PFSK-1 (cell line): ENCODE data around the gene BIRC7.

ENCODE experiments used
- FOXP2 ChIP-seq: optimal IDR thresholded peaks from 2 replicates; pipeline ENCODE3; 2011; ENCODE audit warnings: borderline replicate concordance, control low read depth, inconsistent platforms; ENCODE audit not compliant: insufficient read depth; ENCODE audit errors: extremely low read length, extremely low read depth
- POLR2AphosphoS5 ChIP-seq: IDR thresholded peaks from 2 replicates; pipeline ENCODE4 v1.6.1; 2012; ENCODE audit warnings: low read depth, mild to moderate bottlenecking, control low read depth, low read length, moderate library complexity
- SIN3A ChIP-seq: IDR thresholded peaks from 2 replicates; pipeline ENCODE4 v1.6.1; 2012; ENCODE audit warnings: mild to moderate bottlenecking, low read length, moderate library complexity, borderline replicate concordance; ENCODE audit not compliant: insufficient read depth
- TAF1 ChIP-seq: IDR thresholded peaks from 2 replicates; pipeline ENCODE4 v1.6.1; 2012; ENCODE audit warnings: low read length, control low read depth, borderline replicate concordance; ENCODE audit not compliant: insufficient read depth
- TF ChIP-seq, protein P1 (sequence below), 2 experiments: IDR thresholded peaks; 2 replicates each; pipeline versions ENCODE4 v1.6.1 to v1.8.0; 2011 to 2012; ENCODE audit warnings: low read depth in 2 of 2, low read length in 2 of 2, control low read depth in 1 of 2, inconsistent platforms in 1 of 2, mild to moderate bottlenecking in 1 of 2, moderate library complexity in 1 of 2; ENCODE audit not compliant: insufficient read depth in 1 of 2

The BIRC7 gene

GRCh38 chr20:63188159-63188442 is 47.6 kb upstream of the BIRC7 start:
- TF ChIP-seq, protein P1, sequence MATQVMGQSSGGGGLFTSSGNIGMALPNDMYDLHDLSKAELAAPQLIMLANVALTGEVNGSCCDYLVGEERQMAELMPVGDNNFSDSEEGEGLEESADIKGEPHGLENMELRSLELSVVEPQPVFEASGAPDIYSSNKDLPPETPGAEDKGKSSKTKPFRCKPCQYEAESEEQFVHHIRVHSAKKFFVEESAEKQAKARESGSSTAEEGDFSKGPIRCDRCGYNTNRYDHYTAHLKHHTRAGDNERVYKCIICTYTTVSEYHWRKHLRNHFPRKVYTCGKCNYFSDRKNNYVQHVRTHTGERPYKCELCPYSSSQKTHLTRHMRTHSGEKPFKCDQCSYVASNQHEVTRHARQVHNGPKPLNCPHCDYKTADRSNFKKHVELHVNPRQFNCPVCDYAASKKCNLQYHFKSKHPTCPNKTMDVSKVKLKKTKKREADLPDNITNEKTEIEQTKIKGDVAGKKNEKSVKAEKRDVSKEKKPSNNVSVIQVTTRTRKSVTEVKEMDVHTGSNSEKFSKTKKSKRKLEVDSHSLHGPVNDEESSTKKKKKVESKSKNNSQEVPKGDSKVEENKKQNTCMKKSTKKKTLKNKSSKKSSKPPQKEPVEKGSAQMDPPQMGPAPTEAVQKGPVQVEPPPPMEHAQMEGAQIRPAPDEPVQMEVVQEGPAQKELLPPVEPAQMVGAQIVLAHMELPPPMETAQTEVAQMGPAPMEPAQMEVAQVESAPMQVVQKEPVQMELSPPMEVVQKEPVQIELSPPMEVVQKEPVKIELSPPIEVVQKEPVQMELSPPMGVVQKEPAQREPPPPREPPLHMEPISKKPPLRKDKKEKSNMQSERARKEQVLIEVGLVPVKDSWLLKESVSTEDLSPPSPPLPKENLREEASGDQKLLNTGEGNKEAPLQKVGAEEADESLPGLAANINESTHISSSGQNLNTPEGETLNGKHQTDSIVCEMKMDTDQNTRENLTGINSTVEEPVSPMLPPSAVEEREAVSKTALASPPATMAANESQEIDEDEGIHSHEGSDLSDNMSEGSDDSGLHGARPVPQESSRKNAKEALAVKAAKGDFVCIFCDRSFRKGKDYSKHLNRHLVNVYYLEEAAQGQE (IDR thresholded peaks at IDR 0.05; ENCODE audit: insufficient read depth in 1 of 2, low read depth in 2 of 2, low read length in 2 of 2): no peak
- TF ChIP-seq SIN3A: no peak

DNA sequence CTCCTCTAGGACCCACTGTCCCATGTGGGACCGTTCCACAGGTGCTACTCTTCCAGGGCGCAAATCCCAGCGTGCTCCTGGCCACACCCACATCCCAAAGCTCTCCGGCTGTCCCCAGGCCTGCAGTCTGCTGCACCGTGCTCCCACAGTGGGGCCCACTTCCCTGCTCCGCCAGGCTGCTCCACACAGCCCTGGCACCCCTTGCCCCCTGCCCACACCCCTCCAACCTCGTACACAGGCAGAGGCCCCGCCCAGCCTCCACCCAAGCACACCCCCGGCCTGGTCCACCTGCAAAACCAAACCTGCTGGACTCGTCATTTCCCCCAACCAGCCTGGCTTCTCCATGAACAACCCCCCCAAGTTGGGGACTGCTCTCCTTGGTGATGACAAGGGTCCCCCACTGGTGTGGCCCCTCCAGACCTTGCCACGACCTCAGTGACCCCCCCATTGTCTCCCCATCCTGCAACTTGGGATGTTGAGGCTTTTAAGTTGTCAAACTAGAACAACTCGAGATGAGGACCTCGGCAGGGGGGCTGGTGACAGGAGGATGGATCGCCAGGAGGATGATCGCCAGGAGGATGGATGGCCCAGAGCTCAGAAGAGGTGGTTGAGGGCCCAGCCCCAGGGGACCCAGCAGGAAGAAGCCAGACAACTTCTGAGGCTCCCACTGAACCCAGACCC is 46.9 kb upstream of the BIRC7 start:
- no peak for TF ChIP-seq POLR2AphosphoS5
- TF ChIP-seq, protein P1 (IDR thresholded peaks at IDR 0.05; ENCODE audit: insufficient read depth in 1 of 2, low read depth in 2 of 2, low read length in 2 of 2): no peak

DNA sequence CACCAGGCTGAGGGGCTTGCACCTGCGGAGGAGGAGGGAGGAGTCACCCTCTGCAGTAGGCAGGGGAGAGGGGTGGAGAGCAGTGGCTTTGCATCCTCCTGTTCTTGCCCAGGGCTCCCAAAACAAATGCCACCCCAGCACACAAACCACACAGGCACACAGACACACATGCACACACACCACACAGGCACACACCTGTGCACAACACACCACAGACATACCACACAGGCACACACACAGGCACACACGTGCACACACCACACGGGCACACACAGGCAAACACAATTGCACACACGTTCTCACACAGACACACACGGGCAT is 46.4 kb upstream of the BIRC7 start:
- TF ChIP-seq TAF1 (no peak), POLR2AphosphoS5 (no peak), FOXP2 (no peak), SIN3A (no peak)
- TF ChIP-seq, protein P1 (IDR thresholded peaks at IDR 0.05; ENCODE audit: insufficient read depth in 1 of 2, low read depth in 2 of 2, low read length in 2 of 2): no peak

- TF ChIP-seq SIN3A (no peak), FOXP2 (no peak), POLR2AphosphoS5 (no peak), TAF1 (no peak)
- TF ChIP-seq, protein P1 (IDR thresholded peaks at IDR 0.05; ENCODE audit: insufficient read depth in 1 of 2, low read depth in 2 of 2, low read length in 2 of 2): no peak
Measured at GRCh38 chr20:63189846-63190559, 45.7 kb upstream of the BIRC7 start.

DNA sequence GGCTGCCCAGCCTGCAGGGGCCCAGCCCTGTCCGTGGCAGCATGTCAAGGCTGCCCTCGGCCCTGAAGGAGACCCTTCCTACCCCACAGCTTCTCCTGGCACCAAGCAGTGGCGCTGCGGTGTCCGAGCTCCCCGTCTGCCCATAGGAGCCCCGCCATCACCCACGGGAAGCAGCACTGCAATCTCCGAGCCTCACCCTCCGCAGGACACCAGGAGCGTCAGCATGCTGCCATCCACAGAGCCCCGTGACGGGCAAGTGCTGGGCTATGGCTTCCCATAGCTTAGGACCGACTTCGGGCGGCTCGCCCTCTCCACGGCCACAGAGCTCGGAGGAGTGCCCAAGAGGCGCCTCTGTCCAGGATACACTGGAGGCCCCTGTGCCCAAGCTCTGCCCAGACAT is 44.9 kb upstream of the BIRC7 start:
- TF ChIP-seq TAF1 (no peak), POLR2AphosphoS5 (no peak), SIN3A (no peak), FOXP2 (no peak)
- TF ChIP-seq, protein P1 (IDR thresholded peaks at IDR 0.05; ENCODE audit: insufficient read depth in 1 of 2, low read depth in 2 of 2, low read length in 2 of 2): no peak
